HFFc6 (cell line): Measurements from ENCODE around the gene TRAPPC10. TPM values are rescaled to one million over a fixed set of nuclear protein-coding genes. Genes with fewer than 3 reads are reported as not detected.

Experiments used
- DNase-seq: peaks from one replicate; pipeline ENCODE4 v3.0.0-alpha.2; 2018
- H3K27ac Mint-ChIP-seq: 2 replicates; pipeline ENCODE4 v1.8.0; 2020; ENCODE audit warnings: mild to moderate bottlenecking, mixed read lengths
- H3K27me3 Mint-ChIP-seq: 2 replicates; pipeline ENCODE4 v1.8.0; 2021; ENCODE audit warnings: mild to moderate bottlenecking, moderate library complexity, mixed read lengths; ENCODE audit not compliant: insufficient read depth
- H3K36me3 Mint-ChIP-seq: 2 replicates; pipeline ENCODE4 v1.8.0; 2021; ENCODE audit warnings: low read depth, mixed read lengths
- H3K4me1 Mint-ChIP-seq: 2 replicates; pipeline ENCODE4 v1.8.0; 2020; ENCODE audit warnings: low read depth, mixed read lengths
- H3K4me3 Mint-ChIP-seq: 2 replicates; pipeline ENCODE4 v1.8.0; 2020; ENCODE audit warnings: mild to moderate bottlenecking, moderate library complexity, mixed read lengths
- H3K9me3 Mint-ChIP-seq: 2 replicates; pipeline ENCODE4 v1.8.0; 2020; ENCODE audit warnings: mild to moderate bottlenecking, mixed read lengths
- CTCF ChIP-seq: fragments of 200-600 bp; sonication (generic); IDR thresholded peaks from 2 replicates; pipeline ENCODE4 v1.5.0; 2021; ENCODE audit warnings: antibody characterized with exemption, mild to moderate bottlenecking
- total RNA-seq, 6 experiments: library from RNA; stranded (reverse); fragmentation: NEBNext Ultra II Directional; extraction: Animal tissue kit (Norgen Biotek cat#: 25700); gene quantifications; 2 replicates in 1 of 6; 3 replicates in 5 of 6; pipeline ENCODE4 v1.2.3, GENCODE V29; 2021

The TRAPPC10 gene
- total RNA-seq, 6 experiments from 2014 or later: 24.1 to 29.4 (median 27.7) TPM

- no peaks in the 10 kb centered on the region for H3K27me3 Mint-ChIP-seq
- no peak for TF ChIP-seq CTCF
- 0 out of 2 replicates have a peak, but pooled peaks cover 4% of the 10 kb centered on the region for H3K36me3 Mint-ChIP-seq
- no peaks in the 10 kb centered on the region for H3K9me3 Mint-ChIP-seq
- no peak for DNase-seq
- H3K4me3 Mint-ChIP-seq: no peak overlapping the region
- H3K4me1 Mint-ChIP-seq: peaks cover 39% of the 10 kb centered on the region
- no peak overlapping the region for H3K27ac Mint-ChIP-seq
These were observed 7.5 kb downstream of the TRAPPC10 start for GRCh38 chr21:44019568-44019958.

- no peak for DNase-seq
- H3K27ac Mint-ChIP-seq: no peak overlapping the region
These were observed 8.4 kb downstream of the TRAPPC10 start for GRCh38 chr21:44020551-44020950.

DNA sequence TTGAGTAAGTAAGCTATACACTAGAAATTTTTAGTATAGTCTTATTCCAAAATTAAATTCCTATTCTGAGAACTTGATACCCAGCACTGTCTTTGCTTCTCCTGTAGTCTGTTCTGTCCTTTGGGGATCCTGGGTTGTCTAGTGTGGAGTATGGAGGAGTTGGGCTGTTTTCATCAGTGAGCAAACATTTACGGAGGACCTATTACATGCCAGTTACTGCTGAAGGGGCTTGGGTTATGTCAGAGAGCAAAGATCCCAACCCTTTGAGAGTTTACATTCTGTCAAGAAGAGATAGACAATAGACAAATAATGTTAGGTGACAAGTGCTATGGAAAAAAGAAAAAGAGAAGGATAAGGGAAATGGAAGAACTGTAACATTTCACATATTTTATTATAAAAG is 9.0 kb downstream of the TRAPPC10 start:
- no peak for TF ChIP-seq CTCF
- no peaks in the 10 kb centered on the region for H3K9me3 Mint-ChIP-seq
- H3K27me3 Mint-ChIP-seq: no peaks in the 10 kb centered on the region
- H3K27ac Mint-ChIP-seq: no peak overlapping the region
- DNase-seq: no peak
- H3K4me3 Mint-ChIP-seq: no peak overlapping the region
- H3K36me3 Mint-ChIP-seq: 0 out of 2 replicates have a peak, but pooled peaks cover 4% of the 10 kb centered on the region
- peaks cover 41% of the 10 kb centered on the region for H3K4me1 Mint-ChIP-seq

More at GRCh38 chr21:44020551-44020950, 8.4 kb downstream of the TRAPPC10 start:
- 0 out of 2 replicates have a peak, but pooled peaks cover 4% of the 10 kb centered on the region for H3K36me3 Mint-ChIP-seq
- peaks cover 41% of the 10 kb centered on the region for H3K4me1 Mint-ChIP-seq
- no peaks in the 10 kb centered on the region for H3K27me3 Mint-ChIP-seq
- no peak overlapping the region for H3K4me3 Mint-ChIP-seq
- no peak for TF ChIP-seq CTCF
- H3K9me3 Mint-ChIP-seq: no peaks in the 10 kb centered on the region

- H3K9me3 Mint-ChIP-seq: no peaks in the 10 kb centered on the region
- no peaks in the 10 kb centered on the region; the same call in 1 of the 2 replicates for H3K36me3 Mint-ChIP-seq
- peaks cover 43% of the 10 kb centered on the region for H3K4me1 Mint-ChIP-seq
- H3K4me3 Mint-ChIP-seq: no peak overlapping the region
- TF ChIP-seq CTCF: no peak
- H3K27ac Mint-ChIP-seq: no peak overlapping the region; the same call in 1 of the 2 replicates
- H3K27me3 Mint-ChIP-seq: no peaks in the 10 kb centered on the region
- no peak for DNase-seq
These were observed 12.1 kb downstream of the TRAPPC10 start for GRCh38 chr21:44024257-44024656.

GRCh38 chr21:44024887-44025353 is 12.8 kb downstream of the TRAPPC10 start:
- no peaks in the 10 kb centered on the region for H3K9me3 Mint-ChIP-seq
- DNase-seq: no peak
- TF ChIP-seq CTCF: no peak
- H3K27ac Mint-ChIP-seq: peak overlapping the region; percentile 80
- peak overlapping the region; percentile 30 for H3K4me3 Mint-ChIP-seq
- peaks cover 43% of the 10 kb centered on the region for H3K4me1 Mint-ChIP-seq
- H3K27me3 Mint-ChIP-seq: no peaks in the 10 kb centered on the region
- H3K36me3 Mint-ChIP-seq: no peaks in the 10 kb centered on the region; the same call in 1 of the 2 replicates
